GM18508 (cell line): Measurements from ENCODE around the gene GHDC.
"Not testable (repeated sequence)": the region's sequence is repeated elsewhere in the genome, so short reads cannot be mapped to it uniquely, and the experiment has no call there.

Source experiments
- ATAC-seq: cut with Tn5 transposase; IDR thresholded peaks from one replicate; pipeline ENCODE4 v1.9.1; 2021; ENCODE audit warnings: moderate number of reproducible peaks; ENCODE audit not compliant: insufficient read depth, unreplicated experiment

The GHDC gene

GRCh38 chr17:42203354-42203753 is 9.1 kb upstream of the GHDC start:
- no peak for ATAC-seq

GRCh38 chr17:42202696-42203095 is 8.4 kb upstream of the GHDC start:
- no peak for ATAC-seq

- ATAC-seq: no peak
Measured at GRCh38 chr17:42202159-42202558, 7.9 kb upstream of the GHDC start.

GRCh38 chr17:42201458-42201772 is 7.1 kb upstream of the GHDC start:
- no peak for ATAC-seq

GRCh38 chr17:42200706-42201457 is 6.6 kb upstream of the GHDC start:
- no peak for ATAC-seq

GRCh38 chr17:42199416-42200011 is 5.2 kb upstream of the GHDC start:
- no peak for ATAC-seq

GRCh38 chr17:42198897-42199296 is 4.6 kb upstream of the GHDC start:
- no peak for ATAC-seq

- no peak for ATAC-seq
Measured at GRCh38 chr17:42197564-42198156, 3.4 kb upstream of the GHDC start.

GRCh38 chr17:42193216-42193968 is 902 bp downstream of the GHDC start:
- ATAC-seq: no peak

- ATAC-seq: no peak
Measured at GRCh38 chr17:42192189-42193126, 1.8 kb downstream of the GHDC start.

GRCh38 chr17:42191275-42191608 is 3.1 kb downstream of the GHDC start:
- ATAC-seq: no peak

- no peak for ATAC-seq
Measured at GRCh38 chr17:42190491-42191274, 3.6 kb downstream of the GHDC start.

- ATAC-seq: no peak
Measured at GRCh38 chr17:42189651-42189965, 4.7 kb downstream of the GHDC start.

GRCh38 chr17:42188749-42189650 is 5.3 kb downstream of the GHDC start:
- no peak for ATAC-seq

- ATAC-seq: no peak
Measured at GRCh38 chr17:42187833-42188232, 6.5 kb downstream of the GHDC start.

GRCh38 chr17:42186191-42186590 is 8.1 kb downstream of the GHDC start:
- not testable (repeated sequence) for ATAC-seq

GRCh38 chr17:42185621-42185930 is 8.7 kb downstream of the GHDC start:
- no peak for ATAC-seq

- ATAC-seq: no peak
Measured at GRCh38 chr17:42184713-42185620, 9.3 kb downstream of the GHDC start, which contains the start of gene HCRT. Gene HCRT, minus strand, starts transcription at chr17:42185452. Its CDS starts 87 bp downstream, at chr17:42185365.
